Muscle layer of duodenum (tissue), 2 donors: ENCODE data around the gene GLYATL2.

ENCODE experiments used
- H3K27ac ChIP-seq: one replicate; pipeline ENCODE4 v1.7.0; 2013; ENCODE audit warnings: mild to moderate bottlenecking, low read length
- H3K27me3 ChIP-seq: one replicate; pipeline ENCODE4 v1.7.0; 2013; ENCODE audit warnings: low read depth, mild to moderate bottlenecking, control low read depth, low read length
- H3K36me3 ChIP-seq, 2 donors: one replicate each; pipeline ENCODE4 v1.7.0; 2013; ENCODE audit warnings: low read length in 2 of 2, control low read depth in 1 of 2, mild to moderate bottlenecking in 1 of 2; ENCODE audit not compliant: insufficient read depth in 2 of 2, control insufficient read depth in 1 of 2
- H3K4me1 ChIP-seq, 2 donors: one replicate each; pipeline ENCODE4 v1.7.0; 2013; ENCODE audit warnings: low read length in 2 of 2, mild to moderate bottlenecking in 2 of 2, control low read depth in 1 of 2, moderate library complexity in 1 of 2; ENCODE audit not compliant: insufficient read depth in 2 of 2, control insufficient read depth in 1 of 2
- H3K4me3 ChIP-seq, 2 donors: one replicate each; pipeline ENCODE4 v1.7.0; 2013; ENCODE audit warnings: low read length in 2 of 2, low read depth in 1 of 2, mild to moderate bottlenecking in 1 of 2
- H3K9me3 ChIP-seq, 2 donors: one replicate each; pipeline ENCODE4 v1.7.0; 2013; ENCODE audit warnings: low read length in 2 of 2, control low read depth in 1 of 2, mild to moderate bottlenecking in 1 of 2; ENCODE audit not compliant: control insufficient read depth in 1 of 2
- donor health status: healthy.

GLYATL2 gene

DNA sequence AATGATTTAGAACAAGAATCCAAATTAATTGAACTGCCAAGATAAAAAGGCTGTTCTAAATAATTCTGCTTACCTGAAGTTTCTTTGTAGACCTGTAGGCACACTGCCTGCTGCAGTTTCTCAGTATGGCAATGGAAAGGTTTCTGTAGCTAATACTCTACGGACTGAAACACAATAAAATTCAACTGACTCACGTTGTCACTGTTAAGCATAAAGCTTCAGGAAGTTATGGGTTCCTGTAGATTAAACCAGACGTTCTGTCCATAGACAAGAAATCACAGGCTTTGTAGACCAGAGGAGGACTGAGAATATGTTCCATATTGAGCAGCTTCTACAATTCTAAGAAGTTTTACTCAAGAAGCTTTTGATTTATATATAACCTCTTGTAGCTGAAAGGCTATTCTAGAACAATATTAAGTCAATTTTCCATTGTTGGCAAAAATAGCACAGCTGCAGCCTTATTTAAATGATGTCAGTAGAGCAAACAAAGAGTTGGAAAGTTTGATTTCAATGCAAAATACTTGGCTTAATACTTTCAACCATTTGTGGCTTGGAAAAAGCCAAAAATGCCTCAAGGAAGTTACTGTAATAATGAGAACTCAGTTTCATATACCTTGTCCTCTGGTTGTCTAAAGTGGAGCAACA is at the start of gene GLYATL2:
TSS of gene GLYATL2 (minus strand) at position 344 of the 645 bp plus-strand sequence. CDS start 5,092 bp downstream, outside the sequence.
- Histone ChIP-seq H3K27me3 (no peaks in the 10 kb centered on the region), H3K4me3 (no peak within 1 kb of the TSS), H3K4me1 (no peaks in the 10 kb centered on the region), H3K27ac (no peak within 1 kb of the TSS), H3K9me3 (no peaks in the 10 kb centered on the region), H3K36me3 (no peaks in the 10 kb centered on the region)

GRCh38 chr11:58893899-58894298 is 49.4 kb upstream of the GLYATL2 start:
- Histone ChIP-seq H3K27ac (no peak overlapping the region), H3K27me3 (no peaks in the 10 kb centered on the region), H3K4me1 (no peaks in the 10 kb centered on the region), H3K4me3 (no peak overlapping the region), H3K9me3 (no peaks in the 10 kb centered on the region), H3K36me3 (no peaks in the 10 kb centered on the region)

DNA sequence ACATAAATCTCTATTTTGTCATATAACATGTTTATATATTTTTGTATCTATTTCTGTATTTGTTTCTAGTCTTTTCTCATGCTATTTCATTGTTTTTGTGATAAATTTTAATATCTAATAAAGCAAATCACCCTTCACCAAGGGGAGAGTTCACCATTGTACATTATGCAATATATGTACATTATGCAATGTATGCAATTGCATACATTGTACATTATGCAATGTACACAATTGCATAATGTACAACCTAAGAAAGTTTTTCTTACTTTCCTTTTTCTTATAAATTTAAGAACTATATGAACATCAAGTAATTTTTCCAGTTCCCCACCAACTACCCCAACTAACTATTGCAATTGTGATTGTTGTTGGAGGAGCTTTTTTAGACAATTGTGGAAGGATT is 44.1 kb upstream of the GLYATL2 start:
- Histone ChIP-seq H3K4me3 (no peak overlapping the region), H3K27me3 (no peaks in the 10 kb centered on the region), H3K36me3 (no peaks in the 10 kb centered on the region), H3K27ac (no peak overlapping the region), H3K9me3 (no peaks in the 10 kb centered on the region), H3K4me1 (no peaks in the 10 kb centered on the region)

DNA sequence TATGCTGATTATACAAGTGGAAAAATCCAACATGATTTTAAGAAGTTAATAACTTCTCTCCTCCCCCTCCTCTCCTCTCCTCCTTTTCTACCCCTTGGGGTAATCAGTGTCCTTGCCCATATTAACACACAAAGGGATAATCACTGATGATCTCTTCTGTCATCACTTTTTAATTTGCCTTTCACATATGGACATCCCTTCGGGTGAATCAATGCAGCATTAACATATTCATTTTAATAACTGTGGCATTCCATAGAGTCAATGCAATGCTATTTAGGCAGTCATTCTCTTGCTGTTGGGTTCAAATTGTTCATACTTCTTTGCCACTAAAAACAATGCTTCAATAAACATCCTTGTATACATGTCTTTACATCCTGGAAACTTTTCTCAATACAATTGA is 42.9 kb upstream of the GLYATL2 start:
- H3K4me1 ChIP-seq, result no peaks in the 10 kb centered on the region
- H3K27me3 ChIP-seq, result no peaks in the 10 kb centered on the region
- no peak overlapping the region for H3K4me3 ChIP-seq
- no peak overlapping the region for H3K27ac ChIP-seq
- H3K36me3 ChIP-seq, result no peaks in the 10 kb centered on the region
- H3K9me3 ChIP-seq, result no peaks in the 10 kb centered on the region

DNA sequence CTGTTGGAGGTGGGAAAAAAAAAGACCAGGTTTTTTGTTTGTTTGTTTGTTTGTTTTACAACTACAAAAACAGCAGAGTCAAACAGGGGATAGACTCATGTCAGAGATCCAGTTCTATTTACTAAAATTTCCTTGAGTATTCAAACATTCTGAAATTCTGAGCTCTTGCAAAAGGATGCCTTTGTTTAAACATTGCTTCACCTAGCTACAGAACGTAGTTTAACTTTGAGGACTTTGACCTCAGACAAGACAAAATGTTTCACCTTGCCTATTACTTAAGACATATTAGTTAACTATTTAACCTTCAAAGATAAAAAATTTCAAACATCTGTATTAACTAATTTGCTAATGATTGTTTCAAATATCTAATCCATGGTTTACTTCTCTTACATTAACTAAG is 36.1 kb upstream of the GLYATL2 start:
- no peaks in the 10 kb centered on the region for H3K27me3 ChIP-seq
- peaks cover 0 to 2% of the 10 kb centered on the region in 2 donors for H3K9me3 ChIP-seq
- H3K27ac ChIP-seq, result no peak overlapping the region
- no peaks in the 10 kb centered on the region for H3K36me3 ChIP-seq
- H3K4me3 ChIP-seq, result no peak overlapping the region
- no peaks in the 10 kb centered on the region for H3K4me1 ChIP-seq

DNA sequence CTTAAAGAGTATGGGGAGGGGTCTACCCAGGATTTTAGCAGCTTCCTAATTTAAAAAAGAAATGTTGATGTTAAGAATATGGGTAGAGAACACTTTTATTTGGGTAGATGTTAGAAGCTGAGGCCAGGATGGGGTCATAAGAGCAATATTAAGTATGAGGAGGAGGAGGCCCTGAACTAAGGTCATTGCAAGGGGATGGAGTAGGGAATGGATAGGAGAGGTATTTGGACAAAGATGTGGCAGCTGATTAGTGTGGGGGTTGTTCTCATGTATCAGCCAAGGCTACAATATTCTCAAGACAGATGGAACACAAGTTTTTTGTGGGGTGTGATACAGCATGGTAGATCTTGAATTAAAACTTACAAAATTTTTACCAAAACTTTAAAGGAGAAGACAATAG is 35.7 kb upstream of the GLYATL2 start:
- Histone ChIP-seq H3K9me3 (peaks cover 0 to 2% of the 10 kb centered on the region in 2 donors), H3K4me1 (no peaks in the 10 kb centered on the region), H3K4me3 (no peak overlapping the region), H3K27me3 (no peaks in the 10 kb centered on the region), H3K36me3 (no peaks in the 10 kb centered on the region), H3K27ac (no peak overlapping the region)

DNA sequence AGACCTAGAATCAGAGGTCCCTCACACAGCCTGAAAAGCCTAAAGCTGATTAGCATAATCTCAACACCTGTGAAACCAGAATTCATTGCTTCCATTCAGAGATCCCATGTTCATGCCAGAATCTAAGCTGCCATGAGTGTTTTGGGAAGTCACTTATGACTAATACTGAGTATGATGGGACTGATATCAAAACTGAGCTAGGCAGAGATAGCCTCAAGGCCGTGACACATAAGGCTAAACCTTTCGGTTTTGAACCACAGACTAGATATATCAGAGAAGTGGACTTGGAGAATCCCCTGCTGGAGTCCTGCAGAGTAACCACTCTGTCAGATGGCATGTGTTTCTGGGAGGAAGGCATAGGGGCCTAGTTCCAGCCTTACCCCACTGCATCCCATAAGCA is 23.1 kb upstream of the GLYATL2 start:
- no peak overlapping the region for H3K27ac ChIP-seq
- H3K4me3 ChIP-seq, result no peak overlapping the region
- no peaks in the 10 kb centered on the region for H3K4me1 ChIP-seq
- no peaks in the 10 kb centered on the region for H3K36me3 ChIP-seq
- peaks cover 0 to 15% of the 10 kb centered on the region in 2 donors for H3K9me3 ChIP-seq
- H3K27me3 ChIP-seq, result no peaks in the 10 kb centered on the region

DNA sequence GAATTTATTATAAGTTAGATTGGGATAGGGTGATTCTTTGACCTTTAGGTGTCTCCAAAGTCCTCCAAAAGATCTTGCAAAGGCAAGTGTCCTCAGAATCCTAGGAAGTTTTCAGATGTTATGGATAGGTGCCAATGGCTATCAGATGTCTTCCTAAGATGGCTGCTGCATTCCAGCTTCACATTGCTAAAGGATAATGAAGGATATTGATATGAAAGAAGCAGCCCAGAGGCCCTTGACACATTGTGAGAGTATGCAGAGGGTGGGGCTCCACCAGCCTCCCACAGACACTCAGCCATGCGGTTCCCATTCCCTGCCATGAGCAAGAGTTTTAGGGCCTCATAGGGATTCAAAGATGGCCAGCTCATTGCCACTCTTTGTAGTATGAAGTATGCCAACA is 22.3 kb upstream of the GLYATL2 start:
- Histone ChIP-seq H3K4me1 (no peaks in the 10 kb centered on the region), H3K36me3 (no peaks in the 10 kb centered on the region), H3K9me3 (peaks cover 0 to 15% of the 10 kb centered on the region in 2 donors), H3K27me3 (no peaks in the 10 kb centered on the region), H3K27ac (no peak overlapping the region), H3K4me3 (no peak overlapping the region)

- H3K27ac ChIP-seq, result no peak overlapping the region
- no peaks in the 10 kb centered on the region for H3K4me1 ChIP-seq
- no peak overlapping the region for H3K4me3 ChIP-seq
- H3K9me3 ChIP-seq, result peaks cover 0 to 15% of the 10 kb centered on the region in 2 donors
- no peaks in the 10 kb centered on the region for H3K27me3 ChIP-seq
- H3K36me3 ChIP-seq, result no peaks in the 10 kb centered on the region
Measured at GRCh38 chr11:58864335-58864734, 19.8 kb upstream of the GLYATL2 start.

DNA sequence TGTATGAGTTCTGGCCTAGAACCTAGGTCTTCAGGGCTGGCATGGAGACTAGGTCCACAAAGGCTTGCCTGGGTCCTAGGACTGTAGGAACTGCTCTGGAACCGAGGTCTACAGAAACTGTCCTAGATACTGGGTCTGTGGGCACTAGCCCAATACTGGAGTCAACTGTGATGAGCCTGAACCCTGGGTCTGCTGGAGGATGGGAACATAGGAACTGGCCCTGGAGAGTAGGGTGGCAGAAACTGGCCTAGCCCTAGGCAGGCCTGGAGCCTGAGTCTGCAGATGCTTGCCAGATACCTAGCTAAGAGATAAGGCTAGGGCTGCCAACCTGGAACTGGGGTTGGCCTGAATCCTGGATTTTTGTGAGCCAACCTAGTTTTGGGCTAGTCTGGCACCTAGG is 19.2 kb upstream of the GLYATL2 start:
- Histone ChIP-seq H3K9me3 (peaks cover 0 to 15% of the 10 kb centered on the region in 2 donors), H3K27me3 (no peaks in the 10 kb centered on the region), H3K4me1 (no peaks in the 10 kb centered on the region), H3K27ac (no peak overlapping the region), H3K4me3 (no peak overlapping the region), H3K36me3 (no peaks in the 10 kb centered on the region)

DNA sequence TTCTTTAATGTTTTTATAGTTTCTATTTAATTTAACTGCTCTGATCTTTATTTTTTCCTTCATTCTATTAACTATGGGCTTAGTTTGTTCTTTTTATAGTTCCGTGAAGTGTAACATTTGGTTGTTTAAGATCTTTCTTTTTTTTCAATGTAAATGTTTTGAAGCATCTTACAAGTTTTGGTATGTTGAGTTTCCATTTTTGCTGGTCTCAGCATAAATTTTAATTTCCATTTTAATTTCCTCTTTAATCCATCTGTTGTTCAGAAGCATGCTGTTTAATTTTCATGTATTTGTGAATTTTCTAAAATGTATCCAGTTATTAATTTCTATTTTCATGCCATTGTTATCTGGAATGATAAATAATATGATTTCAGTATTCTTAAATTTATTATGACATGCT is 17.0 kb upstream of the GLYATL2 start:
- no peaks in the 10 kb centered on the region for H3K27me3 ChIP-seq
- H3K36me3 ChIP-seq, result no peaks in the 10 kb centered on the region
- H3K4me1 ChIP-seq, result no peaks in the 10 kb centered on the region
- H3K27ac ChIP-seq, result no peak overlapping the region
- no peak overlapping the region for H3K4me3 ChIP-seq
- peaks cover 0 to 15% of the 10 kb centered on the region in 2 donors for H3K9me3 ChIP-seq

- H3K36me3 ChIP-seq, result no peaks in the 10 kb centered on the region
- no peak overlapping the region for H3K27ac ChIP-seq
Measured at GRCh38 chr11:58856806-58857205, 12.3 kb upstream of the GLYATL2 start.

More at GRCh38 chr11:58856806-58857205, 12.3 kb upstream of the GLYATL2 start:
- Histone ChIP-seq H3K9me3 (no peaks in the 10 kb centered on the region), H3K4me3 (no peak overlapping the region), H3K4me1 (no peaks in the 10 kb centered on the region), H3K27me3 (no peaks in the 10 kb centered on the region)
